Epithelial cell of proximal tubule (primary cell): ENCODE data around the gene FAM229B. TPM values are rescaled to one million over a fixed set of nuclear protein-coding genes. Genes with fewer than 3 reads are reported as not detected.
A peak's percentile ranks its signal among the peaks of the same experiment; 100 is the strongest.

Experiments used
- DNase-seq: peaks from one replicate; pipeline ENCODE4 v3.0.0-alpha.2; 2011; ENCODE audit warnings: low read depth
- H3K4me3 ChIP-seq: 2 replicates; pipeline ENCODE4 v1.5.1; 2011; ENCODE audit warnings: low read depth, mild to moderate bottlenecking, low read length
- CTCF ChIP-seq: conservative IDR thresholded peaks from 2 replicates; pipeline ENCODE4 v1.5.1; 2012; ENCODE audit warnings: low read depth, mild to moderate bottlenecking, low read length
- total RNA-seq: library from RNA; depleted of rRNA; stranded (reverse); fragments of >200 nt; gene quantifications from 2 replicates; pipeline ENCODE4 v1.2.3, GENCODE V29; 2015

Gene FAM229B
- total RNA-seq, 1 donor from 2014 or later = 11.6 TPM

DNA sequence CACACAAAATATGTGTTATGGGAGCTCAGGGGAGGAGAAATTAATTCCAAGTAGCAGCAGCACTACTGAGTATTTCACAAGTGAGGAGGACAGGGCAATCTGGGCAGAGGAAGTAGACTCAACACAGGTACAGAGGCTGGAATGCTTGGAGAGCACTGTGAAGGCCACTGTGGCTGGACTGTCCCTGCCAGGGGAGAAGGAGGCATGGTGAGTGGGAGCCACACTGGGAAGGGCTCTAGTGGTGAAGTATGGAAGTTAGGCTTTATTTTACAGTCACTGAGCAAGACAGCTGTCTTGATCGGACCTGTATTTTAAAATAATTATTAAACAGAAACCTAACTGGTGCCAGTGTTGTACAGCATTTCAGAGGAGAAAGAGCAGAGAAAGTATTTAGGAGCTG is 28.8 kb downstream of the FAM229B start:
- no peak overlapping the region for H3K4me3 ChIP-seq
- TF ChIP-seq CTCF = peak; percentile 14
- DNase-seq = no peak

- H3K4me3 ChIP-seq = no peak overlapping the region
- DNase-seq = no peak
- no peak for TF ChIP-seq CTCF
Measured at GRCh38 chr6:112117554-112117953, 30.2 kb downstream of the FAM229B start.

- H3K4me3 ChIP-seq = no peak overlapping the region
- TF ChIP-seq CTCF = no peak
- DNase-seq = no peak
Measured at GRCh38 chr6:112118034-112118433, 30.6 kb downstream of the FAM229B start.

GRCh38 chr6:112122756-112123155 is 35.4 kb downstream of the FAM229B start:
- no peak for DNase-seq
- no peak for TF ChIP-seq CTCF
- no peak overlapping the region for H3K4me3 ChIP-seq

- no peak overlapping the region for H3K4me3 ChIP-seq
- DNase-seq = no peak
- no peak for TF ChIP-seq CTCF
Measured at GRCh38 chr6:112123982-112124381, 36.6 kb downstream of the FAM229B start.

DNA sequence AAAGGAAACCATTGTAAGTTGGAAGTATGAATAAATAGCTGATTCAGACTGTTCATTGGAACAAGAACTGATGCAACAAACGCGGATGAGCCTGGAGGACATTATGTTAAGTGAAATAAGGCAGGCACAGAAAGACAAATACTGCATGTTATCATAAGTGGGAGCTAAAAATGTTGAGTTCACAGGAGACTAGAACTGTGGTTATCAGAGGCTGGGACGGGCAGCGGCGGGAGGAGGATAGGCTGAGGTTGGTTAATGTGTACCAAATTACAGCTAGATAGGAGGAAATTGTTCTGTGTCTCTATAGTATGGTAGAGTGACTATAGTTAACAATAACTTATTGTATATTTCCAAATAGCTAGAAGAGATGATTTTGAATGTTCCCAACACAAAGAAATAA is 40.8 kb downstream of the FAM229B start:
- no peak for DNase-seq
- no peak for TF ChIP-seq CTCF
- no peak overlapping the region for H3K4me3 ChIP-seq

- TF ChIP-seq CTCF = no peak
- H3K4me3 ChIP-seq = no peak overlapping the region
- DNase-seq = no peak
Measured at GRCh38 chr6:112130878-112131277, 43.5 kb downstream of the FAM229B start.
